Neural cell (in vitro differentiated cells): ENCODE results near the gene SF3B3. TPM values are rescaled to one million over a fixed set of nuclear protein-coding genes. Genes with fewer than 3 reads are reported as not detected.

Experiments
- H2AFZ ChIP-seq: fragments of 200-600, 300-800 bp; sonication (generic), shearing (Covaris generic); 2 replicates; pipeline ENCODE4 v1.6.0; 2014; ENCODE audit warnings: low read depth, mild to moderate bottlenecking, antibody characterized with exemption, low read length, moderate library complexity
- H3F3A ChIP-seq: fragments of 200-600 bp; shearing (Covaris generic); 2 replicates; pipeline ENCODE4 v1.6.1; 2016; ENCODE audit warnings: mild to moderate bottlenecking, moderate library complexity, mixed read lengths, antibody characterized with exemption, low read length; ENCODE audit not compliant: insufficient read depth, poor library complexity, severe bottlenecking
- H3K27ac ChIP-seq: fragments of 200-600, 300-800 bp; sonication (generic), shearing (Covaris generic); 2 replicates; pipeline ENCODE4 v1.5.1; 2014; ENCODE audit warnings: mild to moderate bottlenecking, low read length, moderate library complexity
- H3K27me3 ChIP-seq: fragments of 300-800, 200-600 bp; sonication (generic), shearing (Covaris generic); 2 replicates; pipeline ENCODE4 v1.6.0; 2014; ENCODE audit warnings: mild to moderate bottlenecking, low read depth, low read length, moderate library complexity; ENCODE audit not compliant: insufficient read depth
- H3K36me3 ChIP-seq: fragments of 300-800, 200-600 bp; sonication (generic), shearing (Covaris generic); 2 replicates; pipeline ENCODE4 v1.5.1; 2014; ENCODE audit warnings: mild to moderate bottlenecking, antibody characterized with exemption, low read length, moderate library complexity; ENCODE audit not compliant: insufficient read depth
- H3K4me2 ChIP-seq: fragments of 300-800, 200-600 bp; sonication (generic), shearing (Covaris generic); 2 replicates; pipeline ENCODE4 v1.6.0; 2014; ENCODE audit warnings: mild to moderate bottlenecking, low read length
- H3K4me3 ChIP-seq: fragments of 300-800, 200-600 bp; sonication (generic), shearing (Covaris generic); 2 replicates; pipeline ENCODE4 v1.5.1; 2014; ENCODE audit warnings: mild to moderate bottlenecking, low read length, moderate library complexity
- H3K79me2 ChIP-seq: fragments of 200-600 bp; shearing (Covaris generic); replicated peaks from 2 replicates; pipeline ENCODE4 v1.6.0; 2014; ENCODE audit warnings: mild to moderate bottlenecking, low read length, moderate library complexity; ENCODE audit not compliant: insufficient read depth
- H3K9ac ChIP-seq: fragments of 300-800, 200-600 bp; sonication (generic), shearing (Covaris generic); 2 replicates; pipeline ENCODE4 v1.6.1; 2016; ENCODE audit warnings: mild to moderate bottlenecking, low read length, mixed read lengths
- H3K9me2 ChIP-seq: fragments of 200-600 bp; shearing (Covaris generic); 2 replicates; pipeline ENCODE4 v1.6.1; 2016; ENCODE audit warnings: mild to moderate bottlenecking, low read length, mixed read lengths; ENCODE audit not compliant: insufficient read depth
- H3K9me3 ChIP-seq: fragments of 200-600, 300-800 bp; sonication (generic), shearing (Covaris generic); 2 replicates; pipeline ENCODE4 v1.6.1; 2016; ENCODE audit warnings: mild to moderate bottlenecking, mixed run types, low read length, moderate library complexity, mixed read lengths
- H4K20me1 ChIP-seq: fragments of 200-600 bp; shearing (Covaris generic); 2 replicates; pipeline ENCODE4 v1.6.1; 2016; ENCODE audit warnings: mild to moderate bottlenecking, mixed run types; ENCODE audit not compliant: insufficient read depth
- EP300 ChIP-seq: fragments of 450-650 bp; conservative IDR thresholded peaks from 2 replicates; pipeline ENCODE4 v1.6.1; 2014; ENCODE audit warnings: antibody characterized with exemption, mild to moderate bottlenecking, moderate library complexity; ENCODE audit not compliant: poor library complexity, severe bottlenecking
- EZH2 ChIP-seq: fragments of 200-600, 300-800 bp; shearing (Covaris generic), sonication (generic); IDR thresholded peaks from 2 replicates; pipeline ENCODE4 v1.6.1; 2014; ENCODE audit warnings: antibody characterized with exemption, low read length, borderline replicate concordance, mild to moderate bottlenecking; ENCODE audit not compliant: insufficient read depth, poor library complexity, severe bottlenecking
- MXI1 ChIP-seq: fragments of 450-650 bp; conservative IDR thresholded peaks from 2 replicates; pipeline ENCODE4 v1.6.1; 2014; ENCODE audit warnings: antibody characterized with exemption, mild to moderate bottlenecking; ENCODE audit not compliant: poor library complexity, severe bottlenecking
- POLR2AphosphoS5 ChIP-seq: IDR thresholded peaks from 2 replicates; pipeline ENCODE4 v1.6.1; 2012
- RAD21 ChIP-seq: fragments of 450-650 bp; conservative IDR thresholded peaks from 2 replicates; pipeline ENCODE4 v1.6.1; 2014; ENCODE audit warnings: antibody characterized with exemption, mild to moderate bottlenecking, moderate library complexity
- SMC3 ChIP-seq: fragments of 450-650 bp; conservative IDR thresholded peaks from 2 replicates; pipeline ENCODE4 v1.6.1; 2014; ENCODE audit warnings: antibody characterized with exemption, mild to moderate bottlenecking, moderate library complexity; ENCODE audit not compliant: poor library complexity
- TAF1 ChIP-seq: IDR thresholded peaks from 2 replicates; pipeline ENCODE4 v1.6.1; 2012; ENCODE audit warnings: low read depth
- polyA plus RNA-seq: library from polyadenylated mRNA; depleted of rRNA; stranded (reverse); fragments of >200 nt; gene quantifications from 2 replicates; pipeline ENCODE4 v1.2.3, GENCODE V29; 2014
- TF ChIP-seq, protein P1 (sequence below): fragments of 450-650 bp; IDR thresholded peaks from 2 replicates; pipeline ENCODE4 v1.5.1; 2014; ENCODE audit warnings: antibody characterized with exemption, mild to moderate bottlenecking, moderate library complexity; ENCODE audit not compliant: poor library complexity, severe bottlenecking
- TF ChIP-seq, protein P2 (sequence below): IDR thresholded peaks from 2 replicates; pipeline ENCODE4 v1.6.1; 2012; ENCODE audit warnings: borderline replicate concordance

SF3B3 gene
- polyA plus RNA-seq, 1 donor from 2014 or later: 90.0 TPM

DNA sequence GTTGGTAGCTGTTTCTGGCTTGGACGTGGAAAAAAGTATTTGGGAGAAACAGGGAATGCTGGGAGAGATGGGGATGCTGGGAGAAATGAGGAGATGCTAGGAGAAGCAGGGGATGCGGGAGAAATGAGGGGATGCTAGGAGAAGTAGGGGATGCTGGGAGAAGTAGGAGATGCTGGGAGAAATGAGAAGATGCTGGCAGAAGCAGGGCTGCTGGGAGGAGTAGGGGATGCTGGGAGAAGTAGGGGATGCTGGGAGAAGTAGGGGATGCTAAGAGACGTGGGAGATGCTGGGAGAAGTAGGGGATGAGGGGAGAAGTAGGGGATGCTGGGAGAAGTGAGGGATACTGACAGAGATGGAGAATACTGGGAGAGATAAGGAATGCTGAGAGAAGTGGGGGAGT is 77.1 kb downstream of the SF3B3 start:
- no peaks in the 10 kb centered on the region for H4K20me1 ChIP-seq
- no peak overlapping the region for H3K27ac ChIP-seq
- H3K79me2 ChIP-seq: no peaks in the 10 kb centered on the region
- H3K9me2 ChIP-seq: no peaks in the 10 kb centered on the region
- no peak overlapping the region for H2AFZ ChIP-seq
- no peaks in the 10 kb centered on the region for H3K9me3 ChIP-seq
- H3K27me3 ChIP-seq: no peaks in the 10 kb centered on the region
- H3K4me3 ChIP-seq: no peak overlapping the region
- no peaks in the 10 kb centered on the region for H3K36me3 ChIP-seq
- TF ChIP-seq RAD21 (no peak), EZH2 (no peak), SMC3 (no peak), EP300 (no peak), TAF1 (no peak), MXI1 (no peak), POLR2AphosphoS5 (no peak)
- TF ChIP-seq, protein P1, sequence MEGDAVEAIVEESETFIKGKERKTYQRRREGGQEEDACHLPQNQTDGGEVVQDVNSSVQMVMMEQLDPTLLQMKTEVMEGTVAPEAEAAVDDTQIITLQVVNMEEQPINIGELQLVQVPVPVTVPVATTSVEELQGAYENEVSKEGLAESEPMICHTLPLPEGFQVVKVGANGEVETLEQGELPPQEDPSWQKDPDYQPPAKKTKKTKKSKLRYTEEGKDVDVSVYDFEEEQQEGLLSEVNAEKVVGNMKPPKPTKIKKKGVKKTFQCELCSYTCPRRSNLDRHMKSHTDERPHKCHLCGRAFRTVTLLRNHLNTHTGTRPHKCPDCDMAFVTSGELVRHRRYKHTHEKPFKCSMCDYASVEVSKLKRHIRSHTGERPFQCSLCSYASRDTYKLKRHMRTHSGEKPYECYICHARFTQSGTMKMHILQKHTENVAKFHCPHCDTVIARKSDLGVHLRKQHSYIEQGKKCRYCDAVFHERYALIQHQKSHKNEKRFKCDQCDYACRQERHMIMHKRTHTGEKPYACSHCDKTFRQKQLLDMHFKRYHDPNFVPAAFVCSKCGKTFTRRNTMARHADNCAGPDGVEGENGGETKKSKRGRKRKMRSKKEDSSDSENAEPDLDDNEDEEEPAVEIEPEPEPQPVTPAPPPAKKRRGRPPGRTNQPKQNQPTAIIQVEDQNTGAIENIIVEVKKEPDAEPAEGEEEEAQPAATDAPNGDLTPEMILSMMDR: no peak
- TF ChIP-seq, protein P2, sequence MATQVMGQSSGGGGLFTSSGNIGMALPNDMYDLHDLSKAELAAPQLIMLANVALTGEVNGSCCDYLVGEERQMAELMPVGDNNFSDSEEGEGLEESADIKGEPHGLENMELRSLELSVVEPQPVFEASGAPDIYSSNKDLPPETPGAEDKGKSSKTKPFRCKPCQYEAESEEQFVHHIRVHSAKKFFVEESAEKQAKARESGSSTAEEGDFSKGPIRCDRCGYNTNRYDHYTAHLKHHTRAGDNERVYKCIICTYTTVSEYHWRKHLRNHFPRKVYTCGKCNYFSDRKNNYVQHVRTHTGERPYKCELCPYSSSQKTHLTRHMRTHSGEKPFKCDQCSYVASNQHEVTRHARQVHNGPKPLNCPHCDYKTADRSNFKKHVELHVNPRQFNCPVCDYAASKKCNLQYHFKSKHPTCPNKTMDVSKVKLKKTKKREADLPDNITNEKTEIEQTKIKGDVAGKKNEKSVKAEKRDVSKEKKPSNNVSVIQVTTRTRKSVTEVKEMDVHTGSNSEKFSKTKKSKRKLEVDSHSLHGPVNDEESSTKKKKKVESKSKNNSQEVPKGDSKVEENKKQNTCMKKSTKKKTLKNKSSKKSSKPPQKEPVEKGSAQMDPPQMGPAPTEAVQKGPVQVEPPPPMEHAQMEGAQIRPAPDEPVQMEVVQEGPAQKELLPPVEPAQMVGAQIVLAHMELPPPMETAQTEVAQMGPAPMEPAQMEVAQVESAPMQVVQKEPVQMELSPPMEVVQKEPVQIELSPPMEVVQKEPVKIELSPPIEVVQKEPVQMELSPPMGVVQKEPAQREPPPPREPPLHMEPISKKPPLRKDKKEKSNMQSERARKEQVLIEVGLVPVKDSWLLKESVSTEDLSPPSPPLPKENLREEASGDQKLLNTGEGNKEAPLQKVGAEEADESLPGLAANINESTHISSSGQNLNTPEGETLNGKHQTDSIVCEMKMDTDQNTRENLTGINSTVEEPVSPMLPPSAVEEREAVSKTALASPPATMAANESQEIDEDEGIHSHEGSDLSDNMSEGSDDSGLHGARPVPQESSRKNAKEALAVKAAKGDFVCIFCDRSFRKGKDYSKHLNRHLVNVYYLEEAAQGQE: no peak
- no peak overlapping the region for H3K9ac ChIP-seq
- H3F3A ChIP-seq: no peaks in the 10 kb centered on the region
- no peak overlapping the region for H3K4me2 ChIP-seq

DNA sequence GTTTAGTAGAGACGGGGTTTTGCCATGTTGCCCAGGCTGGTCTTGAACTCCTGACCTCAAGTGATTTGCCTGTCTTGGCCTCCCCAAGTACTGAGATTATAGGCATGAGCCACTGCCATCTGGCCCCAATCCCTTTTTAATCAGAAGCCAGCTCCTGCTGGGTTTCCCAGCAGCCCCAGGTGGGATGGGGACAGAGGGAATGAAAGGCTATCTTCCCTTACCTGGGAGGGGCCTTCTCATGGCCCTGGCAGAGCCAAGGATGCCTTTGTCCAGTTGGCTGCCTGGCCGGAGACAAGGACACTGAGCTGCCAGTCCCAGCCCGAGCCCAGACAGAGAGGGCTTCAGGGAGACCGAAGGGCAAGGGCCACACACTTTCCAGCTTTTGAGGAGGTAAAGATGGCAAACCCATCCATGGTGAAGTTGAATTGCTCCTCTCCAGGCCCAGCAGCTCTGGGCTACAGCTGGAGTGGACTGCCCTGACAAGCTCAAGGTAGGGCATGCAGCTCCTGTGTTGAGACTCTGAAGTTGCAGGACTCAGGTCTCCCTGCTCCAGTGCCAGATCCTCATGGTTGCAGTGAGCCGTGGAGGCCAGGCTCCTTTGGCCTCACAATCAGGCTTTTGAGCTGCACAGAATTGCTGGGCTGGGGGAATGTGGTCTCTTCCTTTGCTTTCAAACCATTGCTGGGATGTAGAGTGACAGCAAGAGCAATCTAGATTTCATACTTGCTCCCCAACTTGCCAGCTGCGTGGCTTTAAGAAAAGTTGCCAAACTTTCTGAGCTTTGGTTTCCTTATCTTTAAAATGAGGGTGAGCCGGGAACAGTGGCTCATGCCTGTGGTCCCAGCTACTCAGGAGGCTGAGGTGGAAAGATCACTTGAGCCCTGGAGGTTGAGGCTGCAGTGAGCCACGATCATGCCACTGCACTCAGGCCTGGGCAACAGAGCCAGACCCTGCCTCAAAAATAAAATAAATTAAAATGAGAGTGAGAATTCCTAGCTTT is 78.3 kb downstream of the SF3B3 start:
- Histone ChIP-seq H3K79me2 (no peaks in the 10 kb centered on the region), H3K4me3 (no peak overlapping the region), H3K4me2 (no peak overlapping the region), H3K9ac (no peak overlapping the region), H3K27ac (no peak overlapping the region), H3F3A (no peaks in the 10 kb centered on the region), H3K36me3 (no peaks in the 10 kb centered on the region), H2AFZ (no peak overlapping the region), H3K27me3 (no peaks in the 10 kb centered on the region), H4K20me1 (no peaks in the 10 kb centered on the region), H3K9me2 (no peaks in the 10 kb centered on the region), H3K9me3 (no peaks in the 10 kb centered on the region)
- TF ChIP-seq EZH2 (no peak), MXI1 (no peak), TAF1 (no peak), EP300 (no peak), POLR2AphosphoS5 (no peak), RAD21 (no peak), SMC3 (no peak)
- TF ChIP-seq, protein P1: no peak
- TF ChIP-seq, protein P2: no peak
